Spleen (tissue), 7 donors: Measurements from ENCODE around the gene CEACAM3.

Experiments used
- CTCF ChIP-seq, 11 experiments: fragments of 200-600 bp in 7 of 11; fragments of 450-650 bp in 4 of 11; sonication (generic) in 4 of 11; IDR thresholded peaks in 8 of 11; conservative IDR thresholded peaks in 3 of 11; 1 replicate in 7 of 11; 2 replicates in 4 of 11; pipeline versions ENCODE4 v1.4.0 to v1.8.0; 2016 to 2021; ENCODE audit warnings: antibody characterized with exemption in 11 of 11, inconsistent platforms in 4 of 11, mild to moderate bottlenecking in 1 of 11
- POLR2A ChIP-seq, 3 donors: fragments of 450-650 bp; IDR thresholded peaks; one replicate each; pipeline ENCODE4 v1.5.1; 2017; ENCODE audit warnings: antibody characterized with exemption in 3 of 3, mild to moderate bottlenecking in 1 of 3
- POLR2AphosphoS5 ChIP-seq, 3 donors: sonication (generic); formaldehyde crosslinking; IDR thresholded peaks; one replicate each; pipeline ENCODE4 v1.5.1; 2017; ENCODE audit warnings: antibody characterized with exemption in 3 of 3
- donor health status: DM: no; HTN: no; CAD: no; lungs with moderate emphysema.
- donor health status: DM: no; HTN: no; CAD: no.
- donor health status: DM: no; HTN: no; CAD: no.

GRCh38 chr19:41774515-41774980, 21.8 kb upstream of the CEACAM3 start:
- TF ChIP-seq CTCF (IDR thresholded peaks at IDR 0.05 in 8 of 11, conservative IDR thresholded peaks at IDR 0.05 in 3 of 11): no peak
- TF ChIP-seq POLR2AphosphoS5 (IDR thresholded peaks at IDR 0.05): no peak
- TF ChIP-seq POLR2A (IDR thresholded peaks at IDR 0.05): no peak
